Glutamatergic neuron (in vitro differentiated cells): Measurements from ENCODE around the gene PRORP. TPM values are rescaled to one million over a fixed set of nuclear protein-coding genes. Genes with fewer than 3 reads are reported as not detected.
"Not testable (repeated sequence)": the region's sequence is repeated elsewhere in the genome, so short reads cannot be mapped to it uniquely, and the experiment has no call there.

Experiments used
- DNase-seq: peaks from one replicate; pipeline ENCODE4 v3.0.0; 2022
- H3K27ac Mint-ChIP-seq: one replicate; pipeline ENCODE4 v1.8.0; 2020; ENCODE audit warnings: mild to moderate bottlenecking, mixed read lengths, inconsistent platforms; ENCODE audit not compliant: unreplicated experiment
- H3K27me3 Mint-ChIP-seq: one replicate; pipeline ENCODE4 v1.8.0; 2020; ENCODE audit warnings: mild to moderate bottlenecking, moderate library complexity, mixed read lengths, inconsistent platforms; ENCODE audit not compliant: unreplicated experiment
- H3K36me3 Mint-ChIP-seq: one replicate; pipeline ENCODE4 v1.8.0; 2020; ENCODE audit warnings: mild to moderate bottlenecking, mixed read lengths, inconsistent platforms; ENCODE audit not compliant: unreplicated experiment
- H3K4me1 Mint-ChIP-seq: one replicate; pipeline ENCODE4 v1.8.0; 2020; ENCODE audit warnings: mild to moderate bottlenecking, low read depth, mixed read lengths, inconsistent platforms; ENCODE audit not compliant: unreplicated experiment
- H3K4me3 Mint-ChIP-seq: one replicate; pipeline ENCODE4 v1.8.0; 2020; ENCODE audit warnings: mild to moderate bottlenecking, mixed read lengths, inconsistent platforms; ENCODE audit not compliant: unreplicated experiment
- H3K9me3 Mint-ChIP-seq: one replicate; pipeline ENCODE4 v1.8.0; 2020; ENCODE audit warnings: mild to moderate bottlenecking, moderate library complexity, mixed read lengths, inconsistent platforms; ENCODE audit not compliant: unreplicated experiment
- CTCF ChIP-seq: fragments of 200-600 bp; sonication (generic); IDR thresholded peaks from one replicate; pipeline ENCODE4 v1.5.0; 2021; ENCODE audit not compliant: partially characterized antibody, unreplicated experiment
- total RNA-seq: library from RNA; stranded (reverse); fragmentation: NEBNext Ultra II Directional; extraction: Animal tissue kit (Norgen Biotek cat#: 25700); gene quantifications from one replicate; pipeline ENCODE4 v1.2.1, GENCODE V29; 2021; ENCODE audit not compliant: unreplicated experiment

PRORP gene
- total RNA-seq, 1 donor from 2014 or later, result 20.5 TPM

- Mint-ChIP-seq H3K4me1 (no peaks in the 10 kb centered on the region), H3K27me3 (no peaks in the 10 kb centered on the region), H3K27ac (no peak overlapping the region), H3K36me3 (no peaks in the 10 kb centered on the region), H3K9me3 (peaks cover 1% of the 10 kb centered on the region), H3K4me3 (no peak overlapping the region)
- no peak for TF ChIP-seq CTCF
- DNase-seq, result no peak
Observed at GRCh38 chr14:35083530-35084150, 38.7 kb upstream of the PRORP start.

- Mint-ChIP-seq H3K27me3 (no peaks in the 10 kb centered on the region), H3K27ac (no peak overlapping the region), H3K4me3 (no peak overlapping the region), H3K36me3 (no peaks in the 10 kb centered on the region), H3K4me1 (no peaks in the 10 kb centered on the region), H3K9me3 (peaks cover 1% of the 10 kb centered on the region)
- no peak for DNase-seq
- no peak for TF ChIP-seq CTCF
Observed at GRCh38 chr14:35085441-35085840, 36.9 kb upstream of the PRORP start.

- no peaks in the 10 kb centered on the region for H3K36me3 Mint-ChIP-seq
- no peak for DNase-seq
- TF ChIP-seq CTCF, result no peak
- no peak overlapping the region for H3K27ac Mint-ChIP-seq
- no peaks in the 10 kb centered on the region for H3K27me3 Mint-ChIP-seq
- H3K4me3 Mint-ChIP-seq, result no peak overlapping the region
- H3K4me1 Mint-ChIP-seq, result no peaks in the 10 kb centered on the region
- H3K9me3 Mint-ChIP-seq, result no peaks in the 10 kb centered on the region
Observed at GRCh38 chr14:35088514-35088913, 33.8 kb upstream of the PRORP start.

- H3K27me3 Mint-ChIP-seq, H3K27ac Mint-ChIP-seq, DNase-seq, H3K4me3 Mint-ChIP-seq, H3K36me3 Mint-ChIP-seq, H3K9me3 Mint-ChIP-seq, H3K4me1 Mint-ChIP-seq: not testable (repeated sequence)
Observed at GRCh38 chr14:35094645-35095044, 27.7 kb upstream of the PRORP start.

GRCh38 chr14:35107866-35108265, 14.5 kb upstream of the PRORP start:
- Mint-ChIP-seq H3K4me3 (no peak overlapping the region), H3K27ac (no peak overlapping the region), H3K9me3 (no peaks in the 10 kb centered on the region), H3K27me3 (no peaks in the 10 kb centered on the region), H3K36me3 (peaks cover 13% of the 10 kb centered on the region), H3K4me1 (no peaks in the 10 kb centered on the region)
- no peak for TF ChIP-seq CTCF
- DNase-seq, result no peak
